ENCODE results near the gene GRXCR2. TPM values are rescaled to one million over a fixed set of nuclear protein-coding genes. Genes with fewer than 3 reads are reported as not detected.
"Not testable (repeated sequence)": the region's sequence is repeated elsewhere in the genome, so short reads cannot be mapped to it uniquely, and the experiment has no call there.

The GRXCR2 gene, protein sequence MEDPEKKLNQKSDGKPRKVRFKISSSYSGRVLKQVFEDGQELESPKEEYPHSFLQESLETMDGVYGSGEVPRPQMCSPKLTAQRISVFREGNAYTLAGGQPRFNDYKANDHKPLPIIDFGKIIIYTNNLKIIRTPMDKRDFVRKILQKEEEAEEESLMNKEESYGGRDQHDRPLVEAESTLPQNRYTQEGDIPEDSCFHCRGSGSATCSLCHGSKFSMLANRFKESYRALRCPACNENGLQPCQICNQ
- not detected in 2 replicates for polyA plus RNA-seq (2014; cell fraction: cytosol; rRNA removed)
- not detected in 2 replicates for polyA plus RNA-seq (2014; cell fraction: nucleus; rRNA removed)

DNA sequence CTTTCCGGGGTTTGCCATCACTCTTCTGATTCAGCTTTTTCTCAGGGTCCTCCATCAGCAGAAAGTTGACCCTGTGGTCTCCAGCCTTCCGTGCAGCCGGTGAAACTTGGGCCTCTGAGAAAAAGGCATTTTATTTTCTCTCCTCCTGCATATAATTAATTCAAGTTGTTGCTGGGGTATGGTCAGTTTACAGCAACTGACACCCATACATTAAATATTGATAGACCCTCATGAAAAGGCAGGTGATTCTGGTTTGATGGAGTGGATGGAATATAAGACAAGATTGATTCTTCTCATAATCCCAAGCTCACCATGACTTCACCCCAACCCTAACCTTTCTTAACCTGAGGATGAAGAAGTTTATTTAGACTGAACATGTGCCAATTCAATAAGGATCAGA lies at the start of gene GRXCR2:
Gene GRXCR2 (minus strand): TSS at position 101 of the 400 bp plus-strand sequence. CDS start 46 bp downstream, at position 55.
- no peak for DNase-seq (ENCODE audit: low spot score)

DNA sequence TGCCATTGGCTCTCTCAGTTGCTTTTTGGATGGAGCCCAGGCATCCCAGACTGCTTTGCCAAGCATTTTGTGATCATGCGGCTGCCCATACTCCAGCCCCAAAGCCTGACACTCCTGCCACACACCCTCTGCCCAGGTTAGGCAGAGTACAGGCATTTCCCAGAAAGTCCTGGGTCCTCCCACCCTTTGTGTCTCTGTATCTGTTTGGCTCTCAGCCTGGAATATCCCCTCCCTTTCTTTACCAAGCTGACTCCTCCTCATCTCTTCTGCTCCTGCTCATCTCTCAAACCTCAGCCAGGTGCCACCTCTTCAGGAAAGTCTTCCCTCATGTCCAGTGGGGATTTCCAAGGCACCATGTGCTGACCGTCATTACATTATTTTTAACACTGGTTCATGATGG lies 49.2 kb upstream of the GRXCR2 start:
- no peak for DNase-seq (ENCODE audit: low spot score)

DNA sequence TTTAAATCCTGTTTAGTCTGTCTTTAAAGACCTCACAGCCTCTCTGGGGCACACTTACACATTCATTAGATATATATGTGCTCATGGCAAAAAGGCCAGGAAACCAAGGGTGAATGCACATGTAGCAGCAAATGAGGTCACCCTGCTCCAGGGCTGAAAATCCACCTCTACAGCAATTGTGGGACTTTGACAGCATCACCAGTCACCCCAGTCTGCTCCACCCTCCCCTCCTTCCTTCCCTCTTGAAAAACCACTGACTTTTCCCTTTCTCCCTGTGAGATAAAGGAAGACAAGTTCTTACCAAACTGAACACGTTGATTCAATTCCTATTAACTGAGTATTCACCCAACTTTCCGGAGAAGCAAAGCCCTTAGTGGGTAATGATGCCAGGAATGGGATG lies 48.4 kb upstream of the GRXCR2 start:
- DNase-seq (ENCODE audit: low spot score), result no peak

DNA sequence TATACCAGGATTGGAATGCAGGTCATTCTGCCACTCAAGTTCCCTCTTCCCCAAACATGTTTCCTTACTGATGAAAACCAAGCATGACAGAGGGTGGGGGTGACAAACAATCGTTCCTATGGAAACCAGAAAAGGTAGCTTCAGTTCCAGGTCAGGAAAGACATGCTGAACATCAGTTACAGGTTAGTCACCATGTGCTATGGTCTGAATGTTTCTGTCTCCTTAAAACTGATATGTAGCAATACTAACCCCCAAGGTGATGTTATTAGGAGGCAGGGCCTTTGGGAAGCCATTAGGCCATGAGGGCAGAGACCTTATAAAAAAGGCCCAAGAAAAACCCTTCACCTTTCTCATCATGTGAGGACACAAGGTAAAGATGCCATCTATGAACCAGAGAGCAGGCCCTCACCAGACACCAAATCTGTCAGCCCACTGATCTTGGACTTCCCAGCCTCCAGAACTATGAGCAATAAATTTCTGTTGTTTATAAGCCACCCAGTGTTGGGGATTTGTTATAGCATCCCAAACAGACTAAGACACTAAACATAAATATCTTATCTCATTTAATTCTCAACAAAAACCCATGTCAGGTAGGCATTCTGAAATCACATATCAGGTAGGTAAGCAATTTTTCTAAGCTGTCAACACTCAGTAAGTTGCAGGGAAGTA lies 47.9 kb upstream of the GRXCR2 start:
- DNase-seq (ENCODE audit: low spot score), result no peak

DNA sequence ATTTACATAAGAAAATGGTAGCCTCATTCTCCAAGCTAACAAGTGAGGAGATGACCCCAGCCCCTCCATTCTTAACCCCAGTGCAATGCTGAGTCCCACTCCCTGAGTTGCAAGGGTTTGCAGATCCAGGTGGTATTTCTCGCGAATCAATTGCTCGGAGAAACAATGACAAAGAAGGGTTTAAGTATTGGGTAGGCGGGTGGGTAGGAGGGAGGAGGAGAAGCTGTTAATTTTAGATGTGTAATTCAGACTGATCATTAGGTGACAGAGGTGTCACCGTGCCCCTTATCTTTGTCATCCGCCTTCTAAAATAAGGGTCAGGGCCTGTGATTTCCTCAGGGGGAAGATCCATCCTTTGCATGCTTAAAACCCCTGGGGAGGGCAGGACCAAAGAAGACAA lies 46.6 kb upstream of the GRXCR2 start:
- DNase-seq (ENCODE audit: low spot score), result no peak

DNA sequence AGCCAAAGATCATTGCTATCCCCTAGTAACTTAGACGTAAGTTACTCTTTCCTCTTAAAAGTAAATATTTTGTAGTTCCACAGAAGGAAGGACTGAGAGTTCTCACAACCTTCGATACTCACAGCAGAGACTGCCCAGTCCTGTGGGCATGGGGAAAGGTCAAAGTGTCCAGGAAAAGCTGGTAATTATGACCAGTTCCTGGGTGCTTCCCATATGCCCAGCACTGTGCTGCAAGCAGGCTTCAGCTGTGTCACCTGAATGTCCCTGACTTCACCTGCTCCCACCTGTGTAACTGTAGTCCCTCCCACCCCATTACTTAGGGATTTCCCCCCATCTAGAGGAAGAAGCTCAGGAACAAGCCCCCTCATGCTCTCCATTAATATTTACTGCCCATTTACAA lies 45.6 kb upstream of the GRXCR2 start:
- no peak for DNase-seq (ENCODE audit: low spot score)

DNA sequence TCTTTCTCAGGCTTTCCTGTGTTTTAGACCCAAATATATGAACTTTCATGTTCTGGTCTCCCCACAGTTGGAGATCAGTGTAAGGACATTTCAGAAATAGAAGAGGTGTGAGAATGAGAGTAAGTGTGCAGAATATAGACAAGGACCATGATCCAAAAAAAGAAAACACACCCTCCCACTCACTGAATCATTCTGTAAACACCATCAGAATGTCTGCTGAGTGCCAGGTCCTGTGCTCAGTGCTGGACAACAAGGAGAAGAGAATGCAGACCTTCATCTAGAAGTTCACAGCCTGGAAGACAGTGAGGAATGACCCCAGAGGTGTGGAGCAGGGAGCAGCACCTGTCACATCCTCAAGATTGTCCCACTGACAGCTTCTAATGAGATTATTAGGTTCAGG lies 44.5 kb upstream of the GRXCR2 start:
- DNase-seq (ENCODE audit: low spot score), result no peak

DNA sequence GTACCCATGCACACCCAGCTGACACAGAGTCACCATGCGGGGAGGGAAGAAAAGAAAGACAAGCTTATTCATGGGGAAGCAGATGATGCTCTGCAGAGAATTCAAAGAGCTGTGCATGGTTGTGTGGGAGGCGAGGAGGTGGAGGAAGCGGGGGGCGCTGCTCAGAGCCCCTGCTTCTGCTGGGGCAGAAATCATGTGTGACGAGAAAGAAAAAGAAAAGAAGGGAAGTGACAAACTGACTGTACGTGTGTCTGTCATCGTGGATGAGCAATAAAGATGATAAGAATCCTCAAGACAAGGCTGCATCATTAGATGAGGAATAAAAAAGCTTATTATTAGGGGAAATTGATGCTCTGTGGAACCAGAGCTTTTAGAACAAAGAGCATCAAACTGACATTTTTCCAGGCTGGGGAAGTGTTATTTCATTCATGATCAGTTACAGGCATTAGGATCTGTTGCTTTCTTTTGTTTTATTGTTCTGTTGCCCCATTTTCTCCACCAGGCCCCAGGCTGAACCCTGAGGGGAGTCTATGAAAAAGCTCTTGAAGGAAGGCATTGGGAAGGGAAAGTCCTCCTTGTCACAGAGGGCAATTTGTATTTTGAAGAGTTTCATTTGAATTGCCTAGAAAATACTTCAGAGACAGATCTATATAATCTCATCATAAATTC lies 43.3 kb upstream of the GRXCR2 start:
- DNase-seq (ENCODE audit: low spot score), result no peak

DNA sequence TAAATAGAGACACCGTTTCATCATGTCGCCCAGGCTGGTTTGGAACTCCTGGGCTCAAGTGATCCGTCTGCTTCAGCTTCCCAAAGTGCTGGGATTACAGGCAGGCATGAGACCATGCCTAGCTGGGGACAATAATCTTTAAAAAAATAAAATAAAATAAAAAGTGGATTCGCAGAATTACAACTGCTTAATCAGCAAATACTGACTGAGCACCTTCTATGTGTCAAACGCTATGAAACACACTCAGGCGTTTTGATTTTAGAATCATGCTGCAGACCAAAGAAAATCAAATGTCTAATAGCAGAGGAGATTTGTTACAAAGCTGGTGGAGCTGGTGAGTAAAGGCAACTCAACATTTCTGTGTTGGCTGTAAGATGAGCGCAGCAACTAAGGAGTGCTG lies 40.9 kb upstream of the GRXCR2 start:
- no peak for DNase-seq (ENCODE audit: low spot score)

DNA sequence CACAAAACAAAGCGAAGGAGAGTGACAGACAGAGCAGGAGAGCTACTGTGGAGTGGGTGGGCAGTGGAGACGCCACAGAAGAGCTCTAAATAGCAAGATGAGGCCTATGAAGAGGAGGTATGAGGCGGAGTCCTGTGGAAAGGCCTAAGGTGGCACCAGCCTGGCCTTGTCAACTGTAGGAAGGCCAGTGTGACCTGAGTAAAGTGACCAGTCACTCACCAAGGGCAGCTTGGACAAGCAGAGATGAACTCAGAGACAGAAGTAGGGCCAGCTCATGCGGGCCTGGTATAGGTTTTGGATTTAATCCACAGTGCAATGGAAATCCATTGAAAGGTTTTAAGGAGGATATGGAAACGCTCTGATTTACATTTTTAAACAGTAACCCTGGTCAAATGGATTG lies 39.8 kb upstream of the GRXCR2 start:
- no peak for DNase-seq (ENCODE audit: low spot score)

DNA sequence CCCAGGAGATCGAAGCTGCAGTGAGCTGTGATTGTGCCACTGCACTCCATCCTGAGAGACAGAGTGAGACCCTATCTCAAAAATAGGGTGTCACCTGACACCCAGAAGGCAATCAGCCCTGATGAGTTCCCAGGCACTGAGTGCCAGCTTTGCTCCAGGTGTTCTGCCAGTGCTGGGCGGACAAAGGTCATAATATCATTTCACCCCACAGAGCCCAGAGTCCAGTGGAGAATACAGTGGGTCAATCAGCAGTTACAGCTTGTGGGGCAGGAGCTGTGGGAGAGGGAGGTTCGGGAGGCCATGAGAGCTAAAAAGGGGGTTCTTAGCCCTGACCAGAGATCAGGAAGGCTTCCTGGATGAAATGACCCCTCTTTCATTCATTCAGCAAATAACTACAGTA lies 39.2 kb upstream of the GRXCR2 start:
- no peak for DNase-seq (ENCODE audit: low spot score)

DNA sequence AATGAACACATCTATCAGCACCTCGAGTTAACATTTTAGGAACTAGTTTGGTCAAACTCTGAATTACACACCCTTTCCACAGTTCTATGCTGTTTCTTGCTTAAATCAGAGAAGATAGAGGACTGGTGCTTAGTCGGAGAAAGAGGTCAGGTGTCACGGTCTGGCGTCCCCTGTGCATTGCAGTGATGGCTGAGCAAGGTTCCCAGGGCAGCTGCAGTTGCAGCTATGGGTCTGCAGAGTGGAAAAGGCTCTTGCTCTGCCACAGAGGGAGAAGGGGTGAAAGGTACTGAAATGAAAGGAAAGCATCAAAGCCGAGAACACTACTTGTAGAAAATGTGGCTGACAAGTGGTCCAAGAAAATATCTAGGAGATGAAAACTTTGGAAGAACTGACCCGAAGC lies 38.4 kb upstream of the GRXCR2 start:
- DNase-seq (ENCODE audit: low spot score), result no peak

DNA sequence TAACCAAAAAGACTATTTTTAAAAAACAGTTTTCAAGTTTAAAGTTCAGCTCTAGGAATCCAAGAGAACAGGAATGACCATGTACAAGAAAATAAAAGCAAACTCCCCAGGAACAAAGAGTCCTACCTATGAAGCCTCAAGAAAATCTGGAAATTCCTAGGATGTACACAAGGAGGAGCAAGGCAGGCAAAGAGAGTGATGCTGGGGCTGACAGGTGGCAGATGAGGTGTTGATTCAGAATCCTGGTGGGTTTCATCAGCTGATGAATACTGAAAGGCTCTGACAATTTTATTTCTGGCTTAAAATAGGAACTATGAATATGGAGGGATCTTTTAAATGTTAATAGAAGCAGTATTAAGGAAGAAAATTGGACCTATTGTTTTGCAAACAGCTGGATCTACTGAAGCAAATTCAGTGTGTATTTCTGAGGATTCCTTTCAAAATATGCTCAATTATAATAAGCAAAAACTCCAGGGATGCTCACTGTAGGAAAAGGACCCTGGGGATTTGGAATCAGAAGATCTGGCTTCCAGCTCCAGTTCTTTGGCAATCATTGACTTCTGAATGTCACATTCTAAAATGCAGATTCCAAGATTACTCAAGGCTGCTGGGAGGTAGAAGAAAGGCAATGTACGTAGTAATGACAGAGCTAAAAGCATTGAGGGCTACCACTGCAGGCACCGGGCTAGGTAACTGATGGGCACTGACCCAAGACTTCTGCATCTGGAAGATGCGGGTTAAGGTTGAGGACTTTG lies 35.6 kb upstream of the GRXCR2 start:
- DNase-seq (ENCODE audit: low spot score), result no peak

DNA sequence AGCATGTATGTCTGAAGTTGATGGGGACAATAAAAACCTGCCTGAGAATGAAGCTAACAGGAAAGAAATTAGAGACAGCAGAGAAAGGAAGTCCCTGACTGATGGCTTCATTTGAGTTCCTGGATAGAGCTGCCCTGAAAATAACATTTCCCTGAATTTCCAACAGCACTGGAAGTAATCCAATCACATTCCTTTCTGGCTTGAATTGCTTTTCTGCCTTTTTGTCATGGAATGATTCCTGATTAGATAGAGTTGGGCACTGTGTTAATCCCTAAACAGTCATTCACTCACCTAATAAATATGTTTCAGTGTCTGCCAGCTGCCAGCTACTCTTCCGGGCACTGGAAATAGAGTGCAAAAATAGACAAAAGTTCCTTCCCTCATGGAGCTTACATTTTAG lies 33.6 kb upstream of the GRXCR2 start:
- DNase-seq (ENCODE audit: low spot score), result no peak

DNA sequence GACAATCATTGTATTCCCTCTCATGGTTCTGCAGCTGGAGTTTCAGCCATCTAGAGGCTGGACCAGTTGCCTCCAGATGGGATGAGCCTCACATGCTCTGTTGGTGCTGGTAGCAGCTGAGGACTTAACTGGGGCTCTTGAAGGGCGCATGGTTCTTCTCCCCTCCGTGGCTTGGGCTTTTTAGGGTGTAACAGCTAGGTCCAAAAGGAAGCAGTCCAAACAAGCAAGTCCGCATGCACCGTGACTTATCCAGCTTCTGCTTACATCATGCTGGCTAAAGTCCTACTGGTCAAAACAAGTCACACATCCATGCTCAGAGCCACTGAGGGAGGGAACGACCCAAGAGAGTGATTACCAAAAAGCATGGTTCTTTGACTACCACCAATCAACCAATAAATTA lies 31.9 kb upstream of the GRXCR2 start:
- DNase-seq (ENCODE audit: low spot score), result no peak

DNA sequence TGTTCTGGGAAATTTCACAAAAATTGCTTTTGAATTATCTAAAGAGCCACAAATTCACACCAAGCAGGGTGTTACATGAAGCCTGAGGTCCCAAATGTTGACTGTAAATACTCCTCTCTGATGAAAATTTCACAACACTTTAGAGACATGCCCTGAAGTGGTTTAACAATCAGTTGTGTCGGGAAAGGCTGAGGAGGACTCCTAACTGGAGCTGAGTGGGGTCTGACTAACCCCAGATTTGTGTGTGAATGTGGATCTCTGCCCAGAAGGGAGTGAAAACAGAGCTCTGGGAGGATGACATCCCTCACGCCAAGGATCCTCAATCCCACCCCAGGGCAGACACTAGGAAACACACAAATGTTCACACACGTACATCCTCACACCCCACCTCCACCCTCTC lies 31.1 kb upstream of the GRXCR2 start:
- DNase-seq (ENCODE audit: low spot score), result no peak

DNA sequence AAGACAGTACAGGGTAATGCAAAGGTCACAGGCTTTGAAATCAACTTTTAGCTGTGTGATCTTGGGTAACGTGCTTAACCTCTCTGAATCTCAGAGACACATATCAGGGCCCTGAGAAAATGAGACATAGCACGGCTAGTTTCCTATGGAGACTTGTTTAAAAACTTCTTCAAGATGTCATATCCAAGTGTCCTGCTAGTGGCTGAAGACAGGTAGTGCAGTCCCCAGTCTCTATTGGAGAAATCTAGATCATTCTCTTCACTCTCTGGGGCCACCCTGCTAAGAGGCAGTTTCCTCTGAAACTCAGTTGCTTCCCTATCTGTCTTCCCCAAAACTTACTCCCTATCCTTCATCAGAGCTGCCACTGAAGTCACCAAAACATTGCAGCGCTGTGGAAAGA lies 30.3 kb upstream of the GRXCR2 start:
- DNase-seq (ENCODE audit: low spot score), result no peak

DNA sequence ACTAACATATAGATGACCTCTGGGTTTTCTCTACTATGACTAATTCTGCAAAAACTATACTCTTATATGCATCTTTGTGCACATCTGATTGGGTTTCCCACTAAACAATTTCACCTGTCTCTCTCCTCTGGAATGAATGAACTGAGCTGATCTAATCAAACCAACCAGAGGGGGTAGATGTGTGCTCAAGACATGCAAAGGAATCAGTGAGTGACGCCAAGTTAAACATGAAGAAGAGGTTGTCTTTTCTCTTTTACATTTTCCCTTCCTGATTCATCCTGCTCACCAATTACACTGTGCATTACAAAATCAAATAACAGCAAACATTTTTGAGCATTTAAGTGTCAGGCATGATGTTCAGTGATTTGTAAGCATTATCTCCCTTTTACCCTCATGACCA lies 29.6 kb upstream of the GRXCR2 start:
- DNase-seq (ENCODE audit: low spot score), result no peak

DNA sequence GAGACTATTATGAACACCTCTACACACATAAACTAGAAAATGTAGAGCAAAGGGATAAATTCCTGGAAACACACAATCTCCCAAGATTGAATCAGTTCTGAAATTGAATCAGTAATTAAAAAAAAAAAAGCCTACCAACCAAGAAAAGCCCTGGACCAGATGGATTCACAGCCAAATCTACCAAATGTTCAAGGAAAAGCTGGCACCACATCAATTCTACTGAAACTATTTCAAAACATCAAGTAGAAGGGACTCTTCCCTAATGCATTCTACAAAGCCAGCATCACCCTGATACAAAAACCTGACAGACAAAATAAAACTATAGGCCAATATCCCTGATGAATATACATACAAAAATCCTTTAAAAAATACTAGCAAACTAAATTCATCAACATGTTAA lies 25.4 kb upstream of the GRXCR2 start:
- DNase-seq (ENCODE audit: low spot score), result no peak

DNA sequence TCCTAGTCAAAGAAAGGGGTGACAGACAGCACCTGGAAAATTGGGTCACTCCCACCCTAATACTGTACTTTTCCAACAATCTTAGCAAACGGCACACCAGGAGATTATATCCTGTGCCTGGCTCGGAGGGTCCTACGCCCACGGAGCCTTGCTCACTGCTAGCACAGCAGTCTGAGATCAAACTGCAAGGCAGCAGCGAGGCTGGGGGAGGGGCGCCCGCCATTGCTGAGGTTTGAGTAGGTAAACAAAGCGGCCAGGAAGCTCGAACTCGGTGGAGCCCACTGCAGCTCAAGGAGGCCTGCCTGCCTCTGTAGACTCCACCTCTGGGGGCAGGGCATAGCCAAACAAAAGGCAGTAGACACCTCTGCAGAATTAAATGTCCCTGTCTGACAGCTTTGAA lies 18.6 kb upstream of the GRXCR2 start:
- not testable (repeated sequence) for DNase-seq (ENCODE audit: low spot score)

DNA sequence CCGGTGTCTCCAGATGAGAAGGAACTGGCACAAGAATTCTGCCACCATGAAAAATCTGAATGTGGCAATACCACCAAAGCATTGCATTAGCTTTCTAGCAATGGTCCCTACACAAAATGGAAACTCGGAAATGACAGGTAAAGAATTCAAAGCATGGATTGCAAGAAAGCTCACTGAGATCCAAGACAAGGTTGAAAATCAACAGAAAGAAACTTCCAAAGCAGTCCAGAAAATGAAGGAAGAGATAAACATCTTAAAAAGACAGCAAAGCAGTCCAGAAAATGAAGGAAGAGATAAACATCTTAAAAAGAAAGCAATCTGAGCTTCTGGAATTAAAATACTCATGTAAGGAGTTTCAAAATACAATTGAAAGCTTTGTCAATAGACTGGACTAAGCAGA lies 16.8 kb upstream of the GRXCR2 start:
- no peak for DNase-seq (ENCODE audit: low spot score)

DNA sequence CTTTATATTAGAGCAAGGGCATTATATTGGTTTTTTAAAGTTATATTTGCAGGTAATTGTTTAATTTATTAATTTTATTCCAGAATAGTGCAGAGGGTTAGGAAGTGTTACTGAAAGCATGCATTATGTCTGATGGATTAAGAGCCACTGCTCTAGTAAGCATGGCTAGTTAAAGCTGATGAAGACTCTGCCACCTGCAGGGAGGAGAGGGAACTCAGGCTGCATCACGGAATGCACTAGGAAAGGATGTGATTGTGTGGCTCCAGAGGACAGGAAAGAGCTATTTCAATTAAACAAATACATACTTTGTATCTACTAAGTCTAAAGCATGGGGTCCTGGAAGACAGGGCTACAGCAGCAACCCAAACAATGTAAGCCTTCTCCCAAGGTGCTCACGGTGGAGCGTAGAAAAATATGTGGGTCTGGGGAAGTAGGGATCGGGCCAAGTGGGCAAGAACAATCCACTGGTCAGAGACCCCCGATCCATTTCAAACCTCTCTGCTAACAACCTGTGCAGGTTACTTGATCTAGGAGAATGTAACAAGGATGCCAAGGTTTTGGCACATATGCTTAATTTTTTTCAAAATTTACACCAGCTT lies 15.3 kb upstream of the GRXCR2 start:
- peak; percentile 47 for DNase-seq (ENCODE audit: low spot score)

Measured in SK-N-DZ (cell line).